ENCODE data around the gene ASF1A.

DNA sequence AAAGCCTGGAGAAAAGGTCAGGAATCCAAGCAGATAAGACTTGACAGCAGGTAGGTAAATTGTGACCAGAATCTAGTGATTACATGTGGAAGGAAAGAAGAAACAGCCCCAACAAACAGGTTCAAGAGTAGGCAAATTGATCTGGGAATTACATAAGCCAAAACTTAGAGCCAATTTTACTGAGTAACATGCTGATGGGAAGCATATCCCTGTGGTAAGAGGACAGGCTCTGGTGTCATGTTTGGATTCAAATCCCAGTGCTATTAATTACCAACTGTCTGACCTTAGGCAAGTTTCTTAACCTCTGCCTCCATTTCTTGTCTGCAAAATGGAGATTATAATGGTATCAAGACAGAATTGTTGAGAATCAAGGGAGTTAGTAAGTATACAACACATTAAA lies 20.6 kb downstream of the ASF1A start:
- TF ChIP-seq, protein P1, sequence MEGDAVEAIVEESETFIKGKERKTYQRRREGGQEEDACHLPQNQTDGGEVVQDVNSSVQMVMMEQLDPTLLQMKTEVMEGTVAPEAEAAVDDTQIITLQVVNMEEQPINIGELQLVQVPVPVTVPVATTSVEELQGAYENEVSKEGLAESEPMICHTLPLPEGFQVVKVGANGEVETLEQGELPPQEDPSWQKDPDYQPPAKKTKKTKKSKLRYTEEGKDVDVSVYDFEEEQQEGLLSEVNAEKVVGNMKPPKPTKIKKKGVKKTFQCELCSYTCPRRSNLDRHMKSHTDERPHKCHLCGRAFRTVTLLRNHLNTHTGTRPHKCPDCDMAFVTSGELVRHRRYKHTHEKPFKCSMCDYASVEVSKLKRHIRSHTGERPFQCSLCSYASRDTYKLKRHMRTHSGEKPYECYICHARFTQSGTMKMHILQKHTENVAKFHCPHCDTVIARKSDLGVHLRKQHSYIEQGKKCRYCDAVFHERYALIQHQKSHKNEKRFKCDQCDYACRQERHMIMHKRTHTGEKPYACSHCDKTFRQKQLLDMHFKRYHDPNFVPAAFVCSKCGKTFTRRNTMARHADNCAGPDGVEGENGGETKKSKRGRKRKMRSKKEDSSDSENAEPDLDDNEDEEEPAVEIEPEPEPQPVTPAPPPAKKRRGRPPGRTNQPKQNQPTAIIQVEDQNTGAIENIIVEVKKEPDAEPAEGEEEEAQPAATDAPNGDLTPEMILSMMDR (IDR thresholded peaks at IDR 0.05; ENCODE audit: insufficient read depth, low read length, poor library complexity, severe bottlenecking) = no peak
- TF ChIP-seq EZH2phosphoT487 (conservative IDR thresholded peaks at IDR 0.05; ENCODE audit: low read length) = no peak

Data from SU-DHL-6 (cell line).